Measurements from ENCODE around the gene OSTM1. TPM values are rescaled to one million over a fixed set of nuclear protein-coding genes. Genes with fewer than 3 reads are reported as not detected.
A peak's percentile ranks its signal among the peaks of the same experiment; 100 is the strongest.

Gene OSTM1
- total RNA-seq, 6 experiments from 2014 or later: 13.1 to 31.6 (median 19.7) TPM

- TF ChIP-seq POLR2A (IDR thresholded peaks at IDR 0.05): no peak
- no peak for TF ChIP-seq CTCF (IDR thresholded peaks at IDR 0.05)
- WGBS (ENCODE audit: insufficient coverage, low coverage, low lambda C conversion rate, missing lambda C conversion rate): 5% methylated on average over 31 of the region's 50 CpGs
- DNase-seq (peak; percentile 70 to 76 (median 75)), ATAC-seq (peak; percentile 46 to 63 (median 58))
- intact Hi-C loops (cut with DNase I): loop anchor here (5.0 to 10.0 kb wide), 2 partner anchors 377 to 390 kb away; no protein-coding TSS in a partner anchor
- Histone ChIP-seq H3K36me3 (no peaks in the 10 kb centered on the region), H3K27me3 (peaks cover 13 to 24% of the 10 kb centered on the region in 2 donors), H3K4me3 (peak overlapping the region; percentile 39 to 50 (median 47)), H3K4me1 (peaks cover 0 to 49% (median 4%) of the 10 kb centered on the region in 4 donors), H3K27ac (no peak overlapping the region), H3K9me3 (no peaks in the 10 kb centered on the region)
Measured at GRCh38 chr6:108114841-108115597, 40.5 kb upstream of the OSTM1 start.

GRCh38 chr6:108113557-108114519 is 39.3 kb upstream of the OSTM1 start:
- ATAC-seq (peak; percentile 38 to 54 (median 48)), DNase-seq (peak in 1 of 3 donors; percentile 45)
- no peak for TF ChIP-seq POLR2A (IDR thresholded peaks at IDR 0.05)
- peak; percentile 41 to 57 (median 44) for TF ChIP-seq CTCF (IDR thresholded peaks at IDR 0.05)
- Histone ChIP-seq H3K9me3 (no peaks in the 10 kb centered on the region), H3K4me3 (peak overlapping the region in 1 of 3 donors; percentile 24), H3K27ac (no peak overlapping the region), H3K36me3 (no peaks in the 10 kb centered on the region), H3K27me3 (peaks cover 13% of the 10 kb centered on the region in 2 donors), H3K4me1 (peaks cover 0 to 42% (median under 1%) of the 10 kb centered on the region in 4 donors)
- WGBS (ENCODE audit: insufficient coverage, low coverage, low lambda C conversion rate, missing lambda C conversion rate): 18% methylated on average over 20 of the region's 39 CpGs
- intact Hi-C loops (cut with DNase I): loop anchor here (5.0 to 10.0 kb wide), 2 partner anchors 378 to 391 kb away; no protein-coding TSS in a partner anchor

GRCh38 chr6:108108374-108108773 is 33.8 kb upstream of the OSTM1 start:
- Histone ChIP-seq H3K27me3 (no peaks in the 10 kb centered on the region), H3K27ac (no peak overlapping the region), H3K36me3 (no peaks in the 10 kb centered on the region), H3K4me1 (peaks cover 0 to 9% (median 0%) of the 10 kb centered on the region in 4 donors), H3K9me3 (no peaks in the 10 kb centered on the region), H3K4me3 (no peak overlapping the region)
- no peak for DNase-seq
- intact Hi-C loops (cut with DNase I): no loop called here
- no peak for ATAC-seq
- TF ChIP-seq CTCF (IDR thresholded peaks at IDR 0.05): no peak
- no peak for TF ChIP-seq POLR2A (IDR thresholded peaks at IDR 0.05)

- Histone ChIP-seq H3K36me3 (no peaks in the 10 kb centered on the region), H3K27ac (no peak overlapping the region), H3K27me3 (no peaks in the 10 kb centered on the region), H3K4me3 (no peak overlapping the region), H3K4me1 (peaks cover 0 to 7% (median 0%) of the 10 kb centered on the region in 4 donors), H3K9me3 (no peaks in the 10 kb centered on the region)
- WGBS (ENCODE audit: insufficient coverage, low coverage, low lambda C conversion rate, missing lambda C conversion rate): 88% methylated on average over 1 of the region's 1 CpG
- DNase-seq (no peak), ATAC-seq (no peak)
- intact Hi-C loops (cut with DNase I): no loop called here
- TF ChIP-seq POLR2A (IDR thresholded peaks at IDR 0.05): no peak
- TF ChIP-seq CTCF (IDR thresholded peaks at IDR 0.05): no peak
Measured at GRCh38 chr6:108107102-108107501, 32.6 kb upstream of the OSTM1 start.
